Fibroblast of the aortic adventitia (primary cell): ENCODE results near the gene RPL12. TPM values are rescaled to one million over a fixed set of nuclear protein-coding genes. Genes with fewer than 3 reads are reported as not detected.
"Not testable (repeated sequence)": the region's sequence is repeated elsewhere in the genome, so short reads cannot be mapped to it uniquely, and the experiment has no call there.

Experiments used
- DNase-seq: peaks from one replicate; pipeline ENCODE4 v3.0.0-alpha.2; 2010; ENCODE audit warnings: low read depth
- H3K4me3 ChIP-seq: 2 replicates; pipeline ENCODE4 v1.5.1; 2011; ENCODE audit warnings: low read depth, mild to moderate bottlenecking, control low read depth, low read length, moderate library complexity
- CTCF ChIP-seq: IDR thresholded peaks from 2 replicates; pipeline ENCODE4 v1.5.1; 2011; ENCODE audit warnings: mild to moderate bottlenecking, low read length, control low read depth, inconsistent platforms; ENCODE audit not compliant: insufficient read depth
- total RNA-seq: library from RNA; depleted of rRNA; stranded (reverse); fragments of >200 nt; gene quantifications from 2 replicates; pipeline ENCODE4 v1.2.3, GENCODE V29; 2012; ENCODE audit warnings: low replicate concordance

RPL12 gene
- total RNA-seq, 1 donor: 2,619 TPM

GRCh38 chr9:127473501-127473900, 22.3 kb upstream of the RPL12 start:
- no peak overlapping the region for H3K4me3 ChIP-seq
- no peak for DNase-seq
- no peak for TF ChIP-seq CTCF

GRCh38 chr9:127470662-127471061, 19.5 kb upstream of the RPL12 start:
- no peak for TF ChIP-seq CTCF
- H3K4me3 ChIP-seq: no peak overlapping the region
- DNase-seq: no peak

- DNase-seq: no peak
These were observed 16.4 kb upstream of the RPL12 start for GRCh38 chr9:127467621-127468020.

GRCh38 chr9:127466407-127466917, 15.3 kb upstream of the RPL12 start:
- not testable (repeated sequence) for DNase-seq, H3K4me3 ChIP-seq

More at GRCh38 chr9:127467621-127468020, 16.4 kb upstream of the RPL12 start:
- TF ChIP-seq CTCF: no peak
- no peak overlapping the region for H3K4me3 ChIP-seq

- H3K4me3 ChIP-seq: no peak overlapping the region
- no peak for TF ChIP-seq CTCF
- peak; percentile 45 for DNase-seq
These were observed 12.7 kb upstream of the RPL12 start for GRCh38 chr9:127463911-127464310.

GRCh38 chr9:127463382-127463781, 12.2 kb upstream of the RPL12 start:
- H3K4me3 ChIP-seq: no peak overlapping the region
- TF ChIP-seq CTCF: no peak
- DNase-seq: no peak

- no peak for TF ChIP-seq CTCF
- H3K4me3 ChIP-seq: no peak overlapping the region
- no peak for DNase-seq
These were observed 7.7 kb upstream of the RPL12 start for GRCh38 chr9:127458921-127459320.
